ENCODE measurements around the gene FAM83E.
A peak's percentile ranks its signal among the peaks of the same experiment; 100 is the strongest.

FAM83E gene

GRCh38 chr19:48635966-48636858, 21.3 kb upstream of the FAM83E start:
- H3K4me3 ChIP-seq (replicated peaks; ENCODE audit: low read depth, low read length): peak overlapping the region; percentile 47
- DNase-seq (ENCODE audit: extremely low read depth, low read depth): no peak
- TF ChIP-seq, protein P1, sequence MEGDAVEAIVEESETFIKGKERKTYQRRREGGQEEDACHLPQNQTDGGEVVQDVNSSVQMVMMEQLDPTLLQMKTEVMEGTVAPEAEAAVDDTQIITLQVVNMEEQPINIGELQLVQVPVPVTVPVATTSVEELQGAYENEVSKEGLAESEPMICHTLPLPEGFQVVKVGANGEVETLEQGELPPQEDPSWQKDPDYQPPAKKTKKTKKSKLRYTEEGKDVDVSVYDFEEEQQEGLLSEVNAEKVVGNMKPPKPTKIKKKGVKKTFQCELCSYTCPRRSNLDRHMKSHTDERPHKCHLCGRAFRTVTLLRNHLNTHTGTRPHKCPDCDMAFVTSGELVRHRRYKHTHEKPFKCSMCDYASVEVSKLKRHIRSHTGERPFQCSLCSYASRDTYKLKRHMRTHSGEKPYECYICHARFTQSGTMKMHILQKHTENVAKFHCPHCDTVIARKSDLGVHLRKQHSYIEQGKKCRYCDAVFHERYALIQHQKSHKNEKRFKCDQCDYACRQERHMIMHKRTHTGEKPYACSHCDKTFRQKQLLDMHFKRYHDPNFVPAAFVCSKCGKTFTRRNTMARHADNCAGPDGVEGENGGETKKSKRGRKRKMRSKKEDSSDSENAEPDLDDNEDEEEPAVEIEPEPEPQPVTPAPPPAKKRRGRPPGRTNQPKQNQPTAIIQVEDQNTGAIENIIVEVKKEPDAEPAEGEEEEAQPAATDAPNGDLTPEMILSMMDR (IDR thresholded peaks at IDR 0.05; ENCODE audit: low read depth, low read length, missing control alignments): no peak

GRCh38 chr19:48635263-48635965, 20.5 kb upstream of the FAM83E start:
- DNase-seq (ENCODE audit: extremely low read depth, low read depth): no peak
- TF ChIP-seq, protein P1 (IDR thresholded peaks at IDR 0.05; ENCODE audit: low read depth, low read length, missing control alignments): no peak

DNA sequence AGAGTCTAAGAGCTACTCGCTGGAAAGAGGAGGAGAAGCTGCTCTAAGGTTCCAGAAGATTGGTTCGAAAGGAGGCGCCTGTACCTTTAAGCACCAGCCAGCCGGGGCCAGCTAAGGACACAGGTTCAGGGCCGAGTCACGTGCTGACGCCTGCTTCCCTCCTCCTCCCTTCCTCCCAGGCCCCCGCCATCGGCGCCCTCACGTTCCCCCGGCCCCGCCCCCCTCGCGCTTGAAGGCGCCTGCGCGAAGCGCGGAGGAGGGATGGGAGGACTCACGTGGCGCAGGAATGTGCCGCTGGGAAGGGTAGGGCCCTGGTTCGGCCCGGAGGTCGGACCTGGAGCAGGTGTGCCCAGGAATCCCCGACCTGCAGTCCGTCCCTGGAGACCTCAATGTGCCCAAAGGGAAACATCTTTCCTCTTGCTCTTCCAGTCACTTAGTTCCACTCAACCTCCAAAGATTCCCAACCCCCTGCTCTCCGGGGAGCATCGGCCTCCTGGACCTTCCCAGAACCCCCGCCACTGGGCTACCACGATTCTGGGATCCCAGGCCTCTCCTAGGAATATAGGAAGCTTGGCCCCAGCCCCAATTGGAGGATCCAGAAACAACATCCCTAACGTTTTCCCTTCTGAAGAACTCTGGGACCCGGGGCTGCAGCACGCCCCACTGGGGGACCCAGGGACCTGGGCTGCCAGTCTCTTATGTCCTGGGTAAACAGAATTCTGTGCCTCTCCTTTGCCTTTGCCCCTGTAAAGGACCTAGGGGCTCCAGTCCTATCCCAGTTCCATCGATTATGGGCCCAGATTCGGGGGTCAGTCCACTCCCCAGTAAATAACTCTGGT, 19.8 kb upstream of the FAM83E start:
- TF ChIP-seq, protein P1 (IDR thresholded peaks at IDR 0.05; ENCODE audit: low read depth, low read length, missing control alignments): no peak
- peak overlapping the region; percentile 2; the same call in 1 of the 2 replicates for H3K4me3 ChIP-seq (replicated peaks; ENCODE audit: low read depth, low read length)
- peak; percentile 75 for DNase-seq (ENCODE audit: extremely low read depth, low read depth)

More at GRCh38 chr19:48635263-48635965, 20.5 kb upstream of the FAM83E start:
- H3K4me3 ChIP-seq (replicated peaks; ENCODE audit: low read depth, low read length): peak overlapping the region; percentile 47

GRCh38 chr19:48634036-48634342, 19.1 kb upstream of the FAM83E start:
- DNase-seq (ENCODE audit: extremely low read depth, low read depth): no peak
- peak overlapping the region; percentile 2; the same call in 1 of the 2 replicates for H3K4me3 ChIP-seq (replicated peaks; ENCODE audit: low read depth, low read length)
- TF ChIP-seq, protein P1 (IDR thresholded peaks at IDR 0.05; ENCODE audit: low read depth, low read length, missing control alignments): no peak

GRCh38 chr19:48633148-48634035, 18.5 kb upstream of the FAM83E start:
- no peak overlapping the region for H3K4me3 ChIP-seq (replicated peaks; ENCODE audit: low read depth, low read length)
- TF ChIP-seq, protein P1 (IDR thresholded peaks at IDR 0.05; ENCODE audit: low read depth, low read length, missing control alignments): no peak
- DNase-seq (ENCODE audit: extremely low read depth, low read depth): no peak

Measured in HFF-Myc (cell line).